ENCODE results near the gene ZNF638. TPM values are rescaled to one million over a fixed set of nuclear protein-coding genes. Genes with fewer than 3 reads are reported as not detected.
A peak's percentile ranks its signal among the peaks of the same experiment; 100 is the strongest.

Gene ZNF638
- total and polyA plus RNA-seq, 2 of the 8 experiments (the other 6 are each of a cell fraction or from before 2014, with no cell fraction given), result 45.3 to 143 TPM

GRCh38 chr2:71464389-71464788 is 132.8 kb downstream of the ZNF638 start:
- no peak overlapping the region for H3K18ac ChIP-seq (ENCODE audit: extremely low read depth, low read length)
- no peak overlapping the region for H2BK15ac ChIP-seq (ENCODE audit: low read length)
- no peak overlapping the region for H2BK12ac ChIP-seq (ENCODE audit: low read depth, low read length)
- no peak overlapping the region for H3K4ac ChIP-seq (replicated peaks; ENCODE audit: insufficient read length, low read depth, low read length)
- ChIA-PET POLR2A (ENCODE audit: partially characterized antibody) (interaction anchor here (7.3 kb wide), 1 partner anchor 10 kb away, joined by 51 read pairs; the partner anchor contains the start of gene DYSF), CTCF (ENCODE audit: partially characterized antibody) (interaction anchor here (0.7 to 11.9 kb wide), 4 partner anchors 13 to 45 kb away, joined by 3 to 238 read pairs (median 70); partner anchors contain the start of gene DYSF)
- H3K79me2 ChIP-seq (ENCODE audit: control insufficient read depth in 1 of 2, insufficient read depth in 2 of 2, low read length in 2 of 2), result no peaks in the 10 kb centered on the region
- peaks cover 41 to 94% (median 87%) of the 10 kb centered on the region in 4 experiments for H3K27me3 ChIP-seq (replicated peaks in 1 of 4; ENCODE audit: control insufficient read depth in 3 of 4, extremely low read depth in 1 of 4, insufficient read depth in 3 of 4, low read length in 3 of 4)
- DNase-seq (ENCODE audit: low read depth in 1 of 2, low spot score in 2 of 2) (peak in 1 of 2 experiments; percentile 30), FAIRE-seq (no peak)
- H3K56ac ChIP-seq (replicated peaks; ENCODE audit: insufficient read length, low read depth, low read length), result no peak overlapping the region
- no peak overlapping the region; the same call in 1 of the 2 replicates for H2AK5ac ChIP-seq (ENCODE audit: low read depth, low read length)
- peaks cover 15% of the 10 kb centered on the region; the same call in 1 of the 2 replicates for H3K23me2 ChIP-seq (ENCODE audit: low read depth, low read length)
- H3K14ac ChIP-seq (ENCODE audit: insufficient read length), result no peak overlapping the region
- H3K9me3 ChIP-seq (ENCODE audit: insufficient read depth in 2 of 2, low read depth in 1 of 2, low read length in 1 of 2), result no peaks in the 10 kb centered on the region
- H3K23ac ChIP-seq (ENCODE audit: insufficient read length), result no peak overlapping the region
- no peaks in the 10 kb centered on the region for H3K79me1 ChIP-seq (ENCODE audit: low read depth, low read length)
- H3K9ac ChIP-seq (replicated peaks in 1 of 4; ENCODE audit: extremely low read depth in 1 of 4, low read depth in 3 of 4, low read length in 3 of 4), result no peak overlapping the region
- no peak overlapping the region for H4K91ac ChIP-seq (replicated peaks; ENCODE audit: insufficient read length, low read length)
- H2BK120ac ChIP-seq (replicated peaks; ENCODE audit: low read depth, low read length), result no peak overlapping the region
- H2BK5ac ChIP-seq (ENCODE audit: low read depth, low read length), result no peak overlapping the region
- H3K4me1 ChIP-seq (replicated peaks in 1 of 4; ENCODE audit: control insufficient read depth in 3 of 4, insufficient read depth in 4 of 4, low read length in 3 of 4), result peaks cover 0 to 20% (median 7%) of the 10 kb centered on the region in 4 experiments; a peak in 5 of 7 replicates
- no peaks in the 10 kb centered on the region for H3K36me3 ChIP-seq (ENCODE audit: control insufficient read depth in 2 of 4, insufficient read depth in 4 of 4, low read length in 3 of 4)
- peaks cover 11 to 13% of the 10 kb centered on the region in 2 experiments for H4K20me1 ChIP-seq (replicated peaks in 1 of 2; ENCODE audit: control insufficient read depth in 1 of 2, insufficient read depth in 2 of 2, low read length in 2 of 2)
- H3K4me3 ChIP-seq (ENCODE audit: extremely low read depth in 1 of 4, insufficient read depth in 2 of 4, low read depth in 3 of 4, low read length in 4 of 4), result no peak overlapping the region
- no peak overlapping the region for H3K4me2 ChIP-seq (ENCODE audit: insufficient read depth in 1 of 2, low read depth in 2 of 2, low read length in 2 of 2)
- H2AFZ ChIP-seq (ENCODE audit: low read length), result no peak overlapping the region
- no peak overlapping the region for H4K8ac ChIP-seq (ENCODE audit: extremely low read depth, insufficient read depth, low read length)
- WGBS, 2 experiments (ENCODE audit: extremely low coverage in 1 of 2, insufficient coverage in 1 of 2, insufficient read length in 1 of 2, insufficient replicate concordance in 2 of 2, low coverage in 1 of 2, low lambda C conversion rate in 2 of 2, missing lambda C conversion rate in 1 of 2), result 79% methylated on average over 6 of the region's 6 CpGs; no CpG with 5 or more reads in 1 of the 2 experiments
- no peak overlapping the region for H4K5ac ChIP-seq (ENCODE audit: insufficient read length, low read depth, low read length)
- H3K27ac ChIP-seq (ENCODE audit: low read depth, low read length), result no peak overlapping the region
- H2BK20ac ChIP-seq (ENCODE audit: low read length), result no peak overlapping the region
- TF ChIP-seq TAF1 (IDR thresholded peaks at IDR 0.05; ENCODE audit: low read depth, low read length) (no peak), RFX5 (IDR thresholded peaks at IDR 0.05; ENCODE audit: borderline replicate concordance, low read depth, low read length) (no peak), SIRT6 (IDR thresholded peaks at IDR 0.05; ENCODE audit: low read length) (no peak), YY1 (IDR thresholded peaks at IDR 0.05; ENCODE audit: low read depth, low read length) (no peak), ZNF274 (IDR thresholded peaks at IDR 0.05; ENCODE audit: borderline replicate concordance, extremely low read depth, low read length) (no peak), CBX8 (IDR thresholded peaks at IDR 0.05; ENCODE audit: borderline replicate concordance, low read depth, low read length) (no peak), E2F6 (IDR thresholded peaks at IDR 0.05) (no peak), POLR2A (IDR thresholded peaks at IDR 0.05; ENCODE audit: control extremely low read depth in 1 of 2, low read depth in 2 of 2, low read length in 2 of 2) (no peak)
- TF ChIP-seq, protein P1, sequence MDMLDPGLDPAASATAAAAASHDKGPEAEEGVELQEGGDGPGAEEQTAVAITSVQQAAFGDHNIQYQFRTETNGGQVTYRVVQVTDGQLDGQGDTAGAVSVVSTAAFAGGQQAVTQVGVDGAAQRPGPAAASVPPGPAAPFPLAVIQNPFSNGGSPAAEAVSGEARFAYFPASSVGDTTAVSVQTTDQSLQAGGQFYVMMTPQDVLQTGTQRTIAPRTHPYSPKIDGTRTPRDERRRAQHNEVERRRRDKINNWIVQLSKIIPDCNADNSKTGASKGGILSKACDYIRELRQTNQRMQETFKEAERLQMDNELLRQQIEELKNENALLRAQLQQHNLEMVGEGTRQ (IDR thresholded peaks at IDR 0.05; ENCODE audit: low read length), result no peak

Measured in H1 (cell line).